Duodenal mucosa (tissue), 2 donors: ENCODE data around the gene GMDS.

Source experiments
- H3K27ac ChIP-seq: one replicate; pipeline ENCODE4 v1.7.0; 2013; ENCODE audit warnings: low read depth, low read length
- H3K27me3 ChIP-seq, 2 donors: one replicate each; pipeline ENCODE4 v1.7.0; 2013; ENCODE audit warnings: low read length in 2 of 2, control low read depth in 1 of 2; ENCODE audit not compliant: insufficient read depth in 2 of 2, control insufficient read depth in 1 of 2
- H3K36me3 ChIP-seq, 2 donors: one replicate each; pipeline ENCODE4 v1.7.0; 2013; ENCODE audit warnings: low read length in 2 of 2, control low read depth in 1 of 2; ENCODE audit not compliant: insufficient read depth in 2 of 2, control insufficient read depth in 1 of 2
- H3K4me1 ChIP-seq, 2 donors: one replicate each; pipeline ENCODE4 v1.7.0; 2013; ENCODE audit warnings: low read length in 2 of 2, control low read depth in 1 of 2; ENCODE audit not compliant: insufficient read depth in 2 of 2, control insufficient read depth in 1 of 2
- H3K4me3 ChIP-seq, 2 donors: one replicate each; pipeline ENCODE4 v1.7.0; 2013; ENCODE audit warnings: low read length in 2 of 2, low read depth in 1 of 2
- H3K9ac ChIP-seq, 2 donors: one replicate each; pipeline ENCODE4 v1.7.0; 2013; ENCODE audit warnings: low read length in 2 of 2, low read depth in 1 of 2
- H3K9me3 ChIP-seq, 2 donors: one replicate each; pipeline ENCODE4 v1.7.0; 2013; ENCODE audit warnings: low read length in 2 of 2, control low read depth in 1 of 2; ENCODE audit not compliant: control insufficient read depth in 1 of 2

The GMDS gene

DNA sequence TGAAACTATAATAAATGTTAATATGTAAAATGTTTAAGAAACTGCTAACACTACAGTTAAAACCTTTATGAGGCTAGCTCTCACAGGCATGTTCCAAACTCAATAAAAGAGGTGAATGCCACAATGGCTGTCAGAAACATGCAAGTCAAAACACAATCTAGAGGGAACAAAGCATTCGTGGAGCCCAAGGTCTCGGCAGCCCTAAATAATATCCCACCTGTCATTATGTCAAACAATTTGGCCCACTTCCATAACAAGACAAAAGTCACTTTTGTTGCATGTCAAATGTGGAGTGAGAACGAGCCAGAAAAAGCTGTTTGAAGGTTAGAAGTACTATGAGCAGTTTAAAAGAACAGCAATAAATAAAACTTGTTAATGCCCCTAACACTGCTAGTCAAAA lies 181.9 kb downstream of the GMDS start:
- Histone ChIP-seq H3K27ac (no peak overlapping the region), H3K27me3 (no peaks in the 10 kb centered on the region), H3K9ac (no peak overlapping the region), H3K36me3 (no peaks in the 10 kb centered on the region), H3K4me1 (peaks cover 0 to 17% of the 10 kb centered on the region in 2 donors), H3K4me3 (no peak overlapping the region), H3K9me3 (no peaks in the 10 kb centered on the region)

DNA sequence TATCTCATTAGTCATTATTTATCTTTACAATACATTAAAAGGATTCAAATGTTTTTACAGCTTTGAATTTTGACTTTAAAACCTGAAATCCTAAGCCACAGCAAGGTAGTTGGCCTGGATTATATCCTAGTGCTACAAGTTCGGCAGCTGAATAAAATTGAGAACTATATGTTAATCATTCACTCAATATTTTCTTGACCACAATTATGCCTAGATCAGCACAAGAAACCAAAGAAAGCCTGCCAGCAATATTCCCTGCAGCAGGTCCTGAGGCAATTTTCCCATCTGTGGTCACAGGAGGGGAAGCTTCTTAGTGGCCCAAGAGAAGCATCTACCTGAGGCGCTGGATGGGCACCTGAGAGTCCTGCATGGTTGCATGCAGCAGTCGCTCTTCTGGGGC lies 183.5 kb downstream of the GMDS start:
- Histone ChIP-seq H3K9ac (no peak overlapping the region), H3K27ac (no peak overlapping the region), H3K27me3 (no peaks in the 10 kb centered on the region), H3K9me3 (no peaks in the 10 kb centered on the region), H3K4me3 (no peak overlapping the region), H3K36me3 (no peaks in the 10 kb centered on the region), H3K4me1 (peaks cover 0 to 17% of the 10 kb centered on the region in 2 donors)

DNA sequence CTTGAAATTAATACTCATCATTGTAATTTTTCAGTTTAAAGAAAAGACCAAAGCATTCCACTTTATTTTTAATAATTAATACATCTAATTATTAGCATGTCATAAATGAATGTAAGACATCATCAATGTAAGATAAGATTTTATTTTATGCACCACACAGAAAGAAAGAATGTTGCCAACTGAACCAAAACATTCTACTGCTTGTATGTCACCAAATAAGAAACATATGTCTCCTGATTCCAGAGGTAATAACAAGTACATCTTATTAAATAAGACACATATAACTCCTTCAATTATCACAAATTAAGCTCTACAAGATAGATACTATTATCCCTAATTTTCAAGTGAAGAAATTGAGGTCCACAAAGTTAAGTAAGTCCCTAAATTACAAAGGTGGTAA lies 189.5 kb downstream of the GMDS start:
- no peak overlapping the region for H3K27ac ChIP-seq
- H3K9ac ChIP-seq: no peak overlapping the region
- peaks cover 0 to 3% of the 10 kb centered on the region in 2 donors for H3K4me1 ChIP-seq
- no peak overlapping the region for H3K4me3 ChIP-seq
- no peaks in the 10 kb centered on the region for H3K36me3 ChIP-seq
- no peaks in the 10 kb centered on the region for H3K27me3 ChIP-seq
- no peaks in the 10 kb centered on the region for H3K9me3 ChIP-seq

DNA sequence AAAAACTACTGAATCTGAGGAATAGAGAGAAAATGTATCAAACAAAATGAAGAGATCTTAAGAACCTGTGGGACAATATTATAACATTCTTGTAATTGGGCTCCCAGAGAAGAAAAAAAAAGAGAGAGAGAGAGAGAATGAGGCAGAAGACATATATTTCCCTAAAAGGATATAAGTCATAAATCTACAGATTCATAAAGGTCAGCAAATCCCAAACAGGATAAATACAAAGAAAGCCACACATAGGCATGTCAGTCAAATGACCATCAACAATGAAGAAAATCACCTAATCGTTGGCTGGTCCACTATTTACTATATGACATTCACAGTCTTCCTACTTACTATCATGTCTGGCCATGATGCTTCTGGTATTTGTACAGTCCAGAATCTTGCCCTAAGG lies 190.3 kb downstream of the GMDS start:
- no peaks in the 10 kb centered on the region for H3K9me3 ChIP-seq
- H3K36me3 ChIP-seq: no peaks in the 10 kb centered on the region
- H3K4me1 ChIP-seq: peaks cover 0 to 3% of the 10 kb centered on the region in 2 donors
- no peak overlapping the region for H3K9ac ChIP-seq
- no peaks in the 10 kb centered on the region for H3K27me3 ChIP-seq
- no peak overlapping the region for H3K27ac ChIP-seq
- no peak overlapping the region for H3K4me3 ChIP-seq

DNA sequence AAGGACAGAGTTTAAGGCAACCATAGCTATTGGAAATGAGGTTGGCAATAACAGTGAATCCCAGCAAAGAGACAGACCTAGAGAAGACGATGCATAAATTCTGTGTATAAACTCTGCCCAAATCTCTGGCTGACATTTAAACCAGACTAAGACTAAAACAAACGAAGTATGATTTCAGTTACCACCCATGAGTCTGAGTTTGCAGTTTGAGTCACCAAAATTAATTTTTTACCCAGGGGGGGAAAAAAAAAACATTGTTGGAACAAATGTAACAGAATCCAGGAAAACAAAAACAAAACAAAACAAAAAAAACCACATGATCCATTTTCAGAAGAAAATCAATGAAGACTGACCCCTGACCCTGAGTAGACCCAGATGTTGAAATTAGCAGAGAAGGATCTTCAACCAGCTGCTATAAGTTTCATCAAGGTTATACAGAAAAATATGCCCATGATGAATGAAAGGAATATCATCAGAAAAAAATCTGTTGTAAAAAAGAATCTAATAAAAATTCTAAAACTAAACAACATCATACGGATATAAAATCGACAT lies 190.8 kb downstream of the GMDS start:
- H3K4me1 ChIP-seq: peaks cover 0 to 3% of the 10 kb centered on the region in 2 donors
- H3K9ac ChIP-seq: no peak overlapping the region
- H3K27ac ChIP-seq: no peak overlapping the region
- H3K9me3 ChIP-seq: no peaks in the 10 kb centered on the region
- no peak overlapping the region for H3K4me3 ChIP-seq
- H3K36me3 ChIP-seq: no peaks in the 10 kb centered on the region
- no peaks in the 10 kb centered on the region for H3K27me3 ChIP-seq

DNA sequence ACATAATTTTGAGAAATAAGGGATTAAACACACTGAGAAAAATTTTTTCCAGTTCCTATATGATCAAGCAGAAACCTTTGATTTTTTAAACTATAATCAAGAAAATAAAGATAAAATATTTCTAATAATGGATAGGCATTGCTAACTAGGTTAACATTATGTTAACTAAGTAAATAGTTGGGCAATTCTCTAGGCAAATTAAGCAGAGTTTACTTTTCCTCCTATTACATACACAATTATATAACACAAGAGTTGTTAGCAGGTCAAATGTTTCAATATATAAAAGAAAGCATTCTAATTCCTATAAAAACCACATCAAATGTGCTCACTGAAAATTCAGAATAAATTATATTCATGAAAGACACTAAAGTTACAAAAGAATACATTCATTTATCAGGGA lies 191.7 kb downstream of the GMDS start:
- H3K9me3 ChIP-seq: no peaks in the 10 kb centered on the region
- H3K27ac ChIP-seq: no peak overlapping the region
- no peak overlapping the region for H3K9ac ChIP-seq
- H3K27me3 ChIP-seq: no peaks in the 10 kb centered on the region
- H3K4me1 ChIP-seq: peaks cover 0 to 3% of the 10 kb centered on the region in 2 donors
- H3K36me3 ChIP-seq: no peaks in the 10 kb centered on the region
- no peak overlapping the region for H3K4me3 ChIP-seq

DNA sequence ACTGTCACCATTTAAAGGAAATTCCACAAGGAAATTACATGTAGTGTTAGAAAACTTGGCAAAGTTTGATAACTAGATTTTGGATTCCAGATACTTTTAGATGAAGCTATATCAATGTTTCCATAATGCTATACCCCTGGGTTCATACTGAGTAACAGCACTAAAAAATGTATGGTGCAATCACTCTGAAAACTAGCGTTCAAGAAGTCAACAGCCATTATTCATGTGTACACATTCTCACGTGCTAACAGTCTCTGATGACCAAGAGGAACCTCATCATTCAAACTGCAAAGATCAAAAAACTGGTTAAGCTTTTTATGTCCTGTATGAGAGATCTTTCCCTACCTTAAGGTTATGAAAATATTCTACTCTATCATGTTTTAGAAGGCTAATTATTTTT lies 197.6 kb downstream of the GMDS start:
- no peaks in the 10 kb centered on the region for H3K4me1 ChIP-seq
- no peaks in the 10 kb centered on the region for H3K27me3 ChIP-seq
- no peaks in the 10 kb centered on the region for H3K36me3 ChIP-seq
- no peak overlapping the region for H3K27ac ChIP-seq
- no peak overlapping the region for H3K4me3 ChIP-seq
- no peak overlapping the region for H3K9ac ChIP-seq
- H3K9me3 ChIP-seq: no peaks in the 10 kb centered on the region

DNA sequence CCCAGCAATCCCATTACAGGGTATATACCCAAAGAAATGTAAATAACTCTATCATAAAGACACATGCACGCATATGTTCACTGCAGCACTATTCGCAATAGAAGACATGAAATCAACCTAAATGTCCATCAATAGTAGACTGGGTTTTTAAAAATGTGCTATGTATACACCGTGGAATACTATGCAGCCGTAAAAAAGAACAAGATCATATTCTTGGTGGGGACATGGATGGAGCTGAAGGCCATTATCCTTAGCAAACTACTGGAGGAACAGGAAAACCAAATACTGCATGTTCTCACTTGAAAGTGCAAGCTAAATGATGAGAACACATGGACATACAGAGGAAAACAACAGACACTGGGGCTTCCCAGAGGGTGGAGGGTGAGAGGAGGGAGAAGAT lies 201.2 kb downstream of the GMDS start:
- Histone ChIP-seq H3K9me3 (no peaks in the 10 kb centered on the region), H3K36me3 (no peaks in the 10 kb centered on the region), H3K27me3 (no peaks in the 10 kb centered on the region), H3K4me1 (no peaks in the 10 kb centered on the region), H3K4me3 (no peak overlapping the region), H3K9ac (no peak overlapping the region), H3K27ac (no peak overlapping the region)

DNA sequence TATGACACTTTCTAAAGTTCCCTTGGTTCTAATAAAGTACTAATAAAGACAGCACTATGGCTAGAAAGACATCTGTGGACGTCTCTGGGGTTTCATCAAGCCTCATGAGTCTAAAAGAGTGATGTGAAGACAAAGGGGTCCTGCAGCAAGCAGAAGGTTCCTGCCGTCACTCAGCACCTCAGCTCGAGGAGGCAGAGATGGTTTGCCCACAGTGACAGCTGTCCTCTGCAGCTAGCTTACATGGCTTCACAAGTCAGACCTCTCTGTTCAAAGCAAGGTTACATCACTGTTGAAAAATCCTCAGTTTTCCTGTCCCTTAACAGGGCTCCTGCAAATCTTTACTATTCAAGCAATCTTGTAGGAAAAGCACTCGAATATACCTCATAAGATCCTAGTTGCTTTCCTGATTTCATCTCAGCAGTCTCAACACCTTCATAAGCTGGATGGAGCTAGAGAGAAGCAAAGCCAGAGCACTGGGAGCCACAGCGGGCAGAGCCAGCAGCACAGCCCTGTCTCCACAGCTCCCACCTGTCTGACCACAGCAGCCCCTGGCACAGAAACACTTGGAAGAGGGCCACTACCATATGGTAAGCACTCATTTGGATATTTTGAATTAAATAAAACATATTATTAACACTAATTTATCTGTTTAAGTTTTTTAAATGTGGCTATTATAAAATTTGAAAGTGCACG lies 202.3 kb downstream of the GMDS start:
- Histone ChIP-seq H3K9ac (no peak overlapping the region), H3K27me3 (no peaks in the 10 kb centered on the region), H3K36me3 (no peaks in the 10 kb centered on the region), H3K27ac (no peak overlapping the region), H3K4me1 (no peaks in the 10 kb centered on the region), H3K9me3 (no peaks in the 10 kb centered on the region), H3K4me3 (no peak overlapping the region)

DNA sequence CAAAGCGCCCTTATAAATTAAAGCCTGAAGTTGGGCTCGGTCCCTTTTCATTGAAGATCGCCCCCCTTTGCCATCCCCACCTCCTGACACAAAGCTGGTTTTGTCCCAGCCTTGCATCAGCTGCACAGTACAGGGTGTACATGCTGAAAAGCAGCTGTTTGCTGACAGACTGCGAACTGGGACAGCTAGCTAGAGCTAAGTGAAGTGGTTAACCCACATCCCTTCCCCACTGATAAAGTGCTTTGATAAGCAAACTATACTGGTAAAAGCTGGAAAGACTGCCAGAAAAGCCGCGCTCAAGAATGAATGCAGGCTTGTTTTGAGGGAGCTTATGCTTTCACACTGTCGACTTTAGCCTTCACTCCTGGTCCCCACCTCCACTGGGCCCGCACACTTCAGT lies 207.3 kb downstream of the GMDS start:
- H3K36me3 ChIP-seq: no peaks in the 10 kb centered on the region
- H3K9me3 ChIP-seq: no peaks in the 10 kb centered on the region
- no peak overlapping the region for H3K27ac ChIP-seq
- H3K9ac ChIP-seq: no peak overlapping the region
- H3K4me3 ChIP-seq: no peak overlapping the region
- no peaks in the 10 kb centered on the region for H3K4me1 ChIP-seq
- H3K27me3 ChIP-seq: no peaks in the 10 kb centered on the region
